Astrocyte (in vitro differentiated cells and primary cell): Measurements from ENCODE around the gene GABRR3.

Experiments
- CTCF ChIP-seq: IDR thresholded peaks from 2 replicates; pipeline ENCODE4 v1.5.1; 2011; ENCODE audit warnings: low read depth, mild to moderate bottlenecking, inconsistent platforms, low read length, moderate library complexity; ENCODE audit not compliant: insufficient read depth
- EZH2 ChIP-seq: IDR thresholded peaks from 2 replicates; pipeline ENCODE4 v1.6.1; 2012; ENCODE audit warnings: mild to moderate bottlenecking, low read length, inconsistent platforms; ENCODE audit not compliant: insufficient read depth

- TF ChIP-seq CTCF, result no peak
- no peak for TF ChIP-seq EZH2
Measured at GRCh38 chr3:97981886-97982285, 53.2 kb downstream of the GABRR3 start.
